Kasumi-1 (cell line): ENCODE measurements around the gene THPO.
"Not testable (repeated sequence)": the region's sequence is repeated elsewhere in the genome, so short reads cannot be mapped to it uniquely, and the experiment has no call there.

Experiments
- DNase-seq, 2 experiments: peaks; one replicate each; lab custom pipeline; 2025; lab: John Stamatoyannopoulos, UW

Gene THPO

DNA sequence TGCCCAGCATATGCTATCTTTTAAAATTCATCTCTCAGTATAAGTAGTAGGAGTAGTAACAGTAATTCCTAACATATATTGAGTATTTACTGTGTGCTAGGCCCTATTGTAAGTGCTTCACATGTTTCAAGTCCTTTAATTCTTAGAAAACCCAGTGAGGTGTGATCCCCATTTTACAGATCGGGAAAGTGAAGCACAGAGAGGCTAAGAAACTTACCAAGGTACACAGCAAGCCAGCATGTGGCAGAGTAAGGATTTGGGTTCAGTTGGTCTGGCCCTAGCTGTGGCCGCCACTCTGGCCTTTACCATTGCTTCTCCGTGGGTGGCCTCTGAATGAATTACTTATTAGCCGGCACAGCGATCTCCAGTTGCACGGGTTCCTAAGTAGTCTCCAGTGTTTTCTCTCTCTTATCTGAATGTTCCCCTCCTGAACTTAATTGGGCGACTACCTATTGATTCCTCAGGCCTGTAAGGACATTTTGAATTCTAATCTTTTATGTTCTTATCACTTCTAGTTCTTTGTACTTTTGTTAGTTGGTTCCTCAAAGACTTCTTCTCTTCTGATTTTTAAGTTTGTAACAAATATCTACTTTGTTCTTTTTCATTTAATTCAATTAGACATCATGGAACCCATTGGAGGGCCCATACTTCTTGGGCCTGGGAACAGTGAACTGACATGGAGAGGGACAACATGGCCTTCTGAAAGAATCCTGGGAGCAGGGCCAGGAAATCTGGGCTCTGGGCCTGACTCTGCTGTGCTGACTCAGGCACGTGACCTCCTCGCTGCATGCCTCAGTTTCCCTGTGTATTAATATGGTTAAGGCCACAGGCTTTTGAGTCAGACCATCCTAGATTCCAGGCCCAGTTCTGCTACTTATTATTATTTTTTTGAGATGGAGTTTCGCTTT lies 28.2 kb downstream of the THPO start:
- no peak for DNase-seq

DNA sequence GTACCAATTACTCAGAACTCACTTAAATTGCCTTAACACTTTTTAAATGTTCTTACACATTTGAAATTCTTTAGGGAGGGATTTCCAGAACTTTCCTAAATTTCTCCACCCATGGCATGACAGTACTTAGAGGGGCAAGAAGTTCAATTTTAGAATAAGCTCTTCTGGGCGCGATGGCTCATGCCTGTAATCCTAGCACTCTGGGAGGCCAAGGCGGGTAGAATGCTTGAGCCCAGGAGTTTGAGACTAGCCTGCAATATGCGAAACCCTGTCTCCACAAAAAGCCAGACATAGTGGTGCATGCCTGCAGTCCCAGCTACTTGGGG lies 30.0 kb downstream of the THPO start:
- no peak for DNase-seq

DNA sequence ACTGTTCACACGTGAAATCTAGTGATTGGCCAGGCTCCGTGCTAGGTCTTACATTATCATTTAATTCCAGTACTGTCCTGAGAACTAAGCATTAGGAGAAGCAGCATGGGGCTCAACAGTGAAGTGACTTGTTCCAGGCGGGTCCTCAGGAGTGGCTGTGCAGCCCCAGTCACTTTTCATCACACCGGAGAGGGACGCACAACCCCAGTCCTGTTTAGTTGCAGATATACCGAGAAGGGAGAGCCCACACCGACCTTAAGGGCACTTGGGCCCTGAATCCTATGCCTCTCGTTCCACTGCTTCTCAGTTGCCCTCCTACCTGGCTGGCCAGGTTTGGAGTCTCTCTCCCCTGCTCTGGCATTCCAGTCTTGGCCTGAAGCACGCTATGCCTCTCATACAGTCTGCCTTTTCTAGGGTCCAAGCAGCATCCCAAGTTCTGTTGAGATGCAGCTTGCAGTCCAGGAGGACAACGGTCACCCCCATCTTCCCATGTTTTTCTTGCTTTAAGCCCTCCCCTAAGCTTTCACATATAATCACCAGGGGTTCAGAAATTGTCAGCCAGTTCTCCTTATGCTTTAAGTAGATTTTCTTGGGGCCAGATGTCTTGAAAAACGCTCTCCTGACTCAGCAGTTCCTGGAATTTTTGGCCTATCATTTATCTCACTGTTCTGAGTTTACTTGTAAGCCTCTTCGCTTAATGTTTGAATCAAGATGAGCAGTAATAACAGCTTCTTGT lies 30.5 kb downstream of the THPO start:
- no peak for DNase-seq

DNA sequence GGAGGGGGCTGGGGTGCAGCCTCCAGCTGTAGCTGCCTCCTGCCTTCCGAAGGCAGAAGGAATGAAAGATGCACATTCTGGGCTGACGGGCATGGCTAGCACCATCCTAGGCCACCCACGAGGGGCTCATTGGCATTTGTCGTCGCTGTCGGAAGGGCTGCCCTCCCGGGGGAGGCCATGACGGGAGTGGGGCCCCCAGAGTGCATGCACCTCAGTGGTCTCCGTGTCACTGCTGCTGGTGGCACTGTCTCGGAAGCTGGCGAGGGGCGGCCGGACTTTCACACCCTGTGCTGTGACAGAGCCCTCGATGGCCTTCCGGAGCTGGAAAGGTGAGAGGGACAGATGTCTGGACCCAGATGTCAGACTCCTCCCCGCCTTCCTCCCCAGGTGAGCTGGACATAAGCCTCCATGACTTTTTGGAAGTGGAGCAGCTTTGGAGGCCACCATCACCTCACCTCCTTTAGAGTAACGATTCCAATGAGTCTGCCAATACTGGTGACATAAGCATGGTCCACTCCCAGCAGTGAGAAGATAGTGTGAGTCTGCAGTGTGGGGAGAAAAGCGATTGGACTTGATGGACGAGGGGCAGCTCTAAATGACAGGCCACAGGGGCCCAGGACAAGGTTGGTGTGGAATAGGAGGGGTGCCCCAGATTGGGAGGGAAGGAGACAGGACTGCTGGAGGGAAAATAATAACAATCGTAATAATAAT lies 31.4 kb downstream of the THPO start:
- DNase-seq = no peak

DNA sequence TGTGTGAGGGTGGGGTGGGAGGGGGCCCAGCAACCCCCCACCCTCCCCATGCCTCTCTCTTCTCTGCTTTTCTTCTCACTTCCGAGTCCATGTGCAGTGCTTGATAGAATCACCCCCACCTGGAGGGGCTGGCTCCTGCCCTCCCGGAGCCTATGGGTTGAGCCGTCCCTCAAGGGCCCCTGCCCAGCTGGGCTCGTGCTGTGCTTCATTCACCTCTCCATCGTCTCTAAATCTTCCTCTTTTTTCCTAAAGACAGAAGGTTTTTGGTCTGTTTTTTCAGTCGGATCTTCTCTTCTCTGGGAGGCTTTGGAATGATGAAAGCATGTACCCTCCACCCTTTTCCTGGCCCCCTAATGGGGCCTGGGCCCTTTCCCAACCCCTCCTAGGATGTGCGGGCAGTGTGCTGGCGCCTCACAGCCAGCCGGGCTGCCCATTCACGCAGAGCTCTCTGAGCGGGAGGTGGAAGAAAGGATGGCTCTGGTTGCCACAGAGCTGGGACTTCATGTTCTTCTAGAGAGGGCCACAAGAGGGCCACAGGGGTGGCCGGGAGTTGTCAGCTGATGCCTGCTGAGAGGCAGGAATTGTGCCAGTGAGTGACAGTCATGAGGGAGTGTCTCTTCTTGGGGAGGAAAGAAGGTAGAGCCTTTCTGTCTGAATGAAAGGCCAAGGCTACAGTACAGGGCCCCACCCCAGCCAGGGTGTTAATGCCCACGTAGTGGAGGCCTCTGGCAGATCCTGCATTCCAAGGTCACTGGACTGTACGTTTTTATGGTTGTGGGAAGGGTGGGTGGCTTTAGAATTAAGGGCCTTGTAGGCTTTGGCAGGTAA lies 32.5 kb downstream of the THPO start:
- peak; percentile 85 to 88 for DNase-seq

DNA sequence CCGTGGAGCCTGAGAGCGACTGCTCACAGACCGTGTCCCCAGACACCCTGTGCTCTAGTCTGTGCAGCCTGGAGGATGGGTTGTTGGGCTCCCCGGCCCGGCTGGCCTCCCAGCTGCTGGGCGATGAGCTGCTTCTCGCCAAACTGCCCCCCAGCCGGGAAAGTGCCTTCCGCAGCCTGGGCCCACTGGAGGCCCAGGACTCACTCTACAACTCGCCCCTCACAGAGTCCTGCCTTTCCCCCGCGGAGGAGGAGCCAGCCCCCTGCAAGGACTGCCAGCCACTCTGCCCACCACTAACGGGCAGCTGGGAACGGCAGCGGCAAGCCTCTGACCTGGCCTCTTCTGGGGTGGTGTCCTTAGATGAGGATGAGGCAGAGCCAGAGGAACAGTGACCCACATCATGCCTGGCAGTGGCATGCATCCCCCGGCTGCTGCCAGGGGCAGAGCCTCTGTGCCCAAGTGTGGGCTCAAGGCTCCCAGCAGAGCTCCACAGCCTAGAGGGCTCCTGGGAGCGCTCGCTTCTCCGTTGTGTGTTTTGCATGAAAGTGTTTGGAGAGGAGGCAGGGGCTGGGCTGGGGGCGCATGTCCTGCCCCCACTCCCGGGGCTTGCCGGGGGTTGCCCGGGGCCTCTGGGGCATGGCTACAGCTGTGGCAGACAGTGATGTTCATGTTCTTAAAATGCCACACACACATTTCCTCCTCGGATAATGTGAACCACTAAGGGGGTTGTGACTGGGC lies 33.3 kb downstream of the THPO start:
- no peak for DNase-seq

DNA sequence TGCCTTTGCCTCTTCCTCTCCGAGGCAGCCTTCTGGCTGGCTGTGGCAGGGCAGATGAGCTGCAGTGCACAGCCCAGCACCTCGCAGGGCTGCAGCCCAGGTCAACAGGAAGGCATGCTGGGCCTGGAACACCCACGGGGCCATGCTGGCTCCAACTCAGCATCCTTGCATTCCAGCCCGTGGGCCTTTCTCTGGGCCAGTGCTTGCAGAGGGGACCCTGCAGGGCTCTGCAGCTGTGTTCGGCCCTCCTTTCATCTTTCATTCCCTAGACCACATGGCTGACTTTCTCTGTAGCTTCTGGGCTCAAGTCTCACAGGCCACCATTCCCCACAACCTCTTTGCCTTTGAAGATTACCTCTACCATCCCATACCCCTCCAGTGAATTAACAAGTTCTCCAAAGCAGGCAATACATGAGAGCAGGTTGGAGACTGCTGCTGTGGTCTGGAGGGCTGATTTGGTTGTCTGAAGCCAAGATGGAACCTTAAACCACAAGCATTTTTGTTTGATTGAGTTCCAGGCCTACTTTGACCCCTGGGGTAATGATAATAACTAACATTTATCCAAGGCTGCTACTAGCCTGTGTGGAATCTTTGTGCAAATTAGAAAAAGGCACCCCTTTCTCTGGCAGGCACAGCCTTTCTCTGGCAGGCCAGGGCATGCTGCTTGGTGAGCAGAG lies 34.7 kb downstream of the THPO start:
- no peak for DNase-seq

DNA sequence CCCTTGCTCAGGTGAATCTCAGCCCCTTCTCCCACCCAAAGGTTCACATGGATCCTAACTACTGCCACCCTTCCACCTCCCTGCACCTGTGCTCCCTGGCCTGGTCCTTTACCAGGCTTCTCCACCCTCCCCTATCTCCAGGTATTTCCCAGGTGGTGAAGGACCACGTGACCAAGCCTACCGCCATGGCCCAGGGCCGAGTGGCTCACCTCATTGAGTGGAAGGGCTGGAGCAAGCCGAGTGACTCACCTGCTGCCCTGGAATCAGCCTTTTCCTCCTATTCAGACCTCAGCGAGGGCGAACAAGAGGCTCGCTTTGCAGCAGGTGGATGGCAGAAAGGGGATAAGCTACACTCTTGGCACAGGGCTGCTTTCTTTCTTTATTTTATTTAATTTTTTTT lies 36.1 kb downstream of the THPO start:
- DNase-seq = no peak

DNA sequence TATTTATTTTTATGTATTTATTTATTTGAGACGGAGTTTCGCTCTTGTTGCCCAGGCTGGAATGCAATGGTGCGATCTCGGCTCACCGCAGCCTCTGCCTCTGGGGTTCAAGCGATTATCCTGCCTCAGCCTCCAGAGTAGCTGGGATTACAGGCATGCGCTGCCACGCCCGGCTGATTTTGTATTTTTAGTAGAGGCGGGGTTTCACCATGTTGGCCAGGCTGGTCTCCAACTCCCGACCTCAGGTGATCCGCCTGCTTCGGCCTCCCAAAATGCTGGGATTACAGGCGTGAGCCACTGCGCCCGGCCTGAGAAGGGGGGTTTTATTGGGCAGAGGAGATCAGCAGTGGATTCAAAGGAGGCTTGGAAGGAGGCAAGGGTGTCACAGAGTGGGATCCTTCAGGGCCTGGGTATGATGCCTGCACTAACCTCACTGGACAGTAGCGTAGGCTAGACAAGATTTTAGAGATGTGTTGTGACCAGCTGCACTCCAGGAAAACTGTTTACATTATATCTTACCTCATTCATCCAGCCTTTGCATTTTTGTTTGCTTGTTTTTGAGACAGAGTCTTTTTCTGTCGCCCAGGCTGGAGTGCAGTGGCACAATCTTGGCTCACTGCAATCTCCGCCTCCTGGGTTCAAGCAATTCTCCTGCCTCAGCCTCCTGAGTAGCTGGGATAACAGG lies 38.4 kb downstream of the THPO start:
- not testable (repeated sequence) for DNase-seq

DNA sequence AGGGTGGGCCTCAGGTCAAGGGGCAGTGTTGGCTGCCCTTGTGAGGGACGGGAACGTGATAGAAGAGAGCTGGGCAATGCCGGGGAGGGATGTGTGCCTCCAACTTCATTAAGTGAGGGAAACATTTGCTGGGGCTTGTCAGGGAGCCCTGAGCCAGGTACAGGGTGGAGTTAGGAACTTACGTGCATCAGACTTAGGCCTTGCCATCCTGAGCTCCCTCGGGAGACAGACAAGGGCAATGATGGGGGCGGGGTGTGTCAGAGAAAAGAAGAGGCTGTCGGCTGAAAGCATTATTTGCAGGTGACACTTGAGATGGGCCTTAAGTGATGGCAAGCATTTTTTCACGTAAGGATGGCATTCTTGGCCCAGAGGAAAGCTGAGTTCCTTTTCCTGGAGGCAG lies 39.0 kb downstream of the THPO start:
- DNase-seq = no peak

DNA sequence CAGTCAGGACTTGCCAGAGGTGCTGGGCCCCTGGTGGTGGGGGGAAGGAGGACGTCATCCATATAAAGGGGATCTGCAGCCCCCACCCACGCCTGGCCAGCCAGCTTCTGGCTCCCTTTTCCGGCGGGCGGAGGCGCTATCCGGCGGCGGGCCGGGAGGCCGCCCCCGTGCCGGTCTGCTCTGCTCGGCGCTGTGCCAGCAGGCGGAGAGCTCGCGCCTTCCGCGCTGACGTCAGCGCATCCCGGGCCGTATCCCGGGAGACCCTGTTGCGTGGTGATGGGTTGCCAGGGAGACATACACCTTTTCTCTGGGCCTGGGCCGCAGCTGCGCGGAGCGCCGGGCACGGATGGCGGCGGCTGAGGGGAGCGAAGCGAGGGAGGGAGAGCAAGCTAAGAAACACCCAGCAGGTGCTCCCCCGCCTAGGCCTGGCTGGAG lies 39.5 kb downstream of the THPO start:
- no peak for DNase-seq

DNA sequence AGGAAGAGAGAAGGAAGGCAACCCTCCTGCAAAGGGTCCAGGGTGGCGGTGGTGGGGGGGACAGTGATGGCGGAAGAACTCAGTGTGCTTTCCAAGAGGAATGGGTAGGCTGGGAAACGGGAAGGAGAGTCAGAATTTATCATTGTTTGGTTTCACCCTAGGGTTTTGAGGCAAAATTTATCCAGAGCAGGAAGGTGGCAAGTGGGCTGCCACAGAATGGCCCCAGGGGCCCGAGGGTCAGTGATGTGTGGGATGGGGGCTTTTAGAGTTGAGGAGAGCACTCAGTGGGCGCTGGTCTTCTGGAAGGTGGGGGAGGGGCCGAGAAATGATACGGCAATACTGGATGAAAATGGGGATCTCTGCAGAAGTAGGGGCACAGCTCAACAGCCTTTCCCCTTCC lies 40.0 kb downstream of the THPO start:
- no peak for DNase-seq

DNA sequence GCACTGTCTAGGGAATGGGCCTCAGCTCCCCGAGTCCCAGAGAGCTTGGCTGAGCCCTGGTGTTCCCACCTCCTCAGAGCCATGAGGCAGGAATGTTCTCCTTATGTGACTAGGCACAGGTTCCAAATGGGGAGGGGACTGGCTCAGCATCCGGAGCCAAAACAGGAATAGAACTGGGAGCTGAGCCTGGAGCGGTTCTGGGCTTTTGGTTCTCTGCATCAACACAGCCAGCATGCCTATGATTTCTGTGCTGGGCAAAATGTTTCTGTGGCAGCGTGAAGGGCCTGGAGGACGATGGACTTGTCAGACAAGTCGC lies 40.6 kb downstream of the THPO start, which contains the start of gene FAM131A:
TSS of gene FAM131A (plus strand) at position 202 of the 316 bp plus-strand sequence. CDS start at position 233, 31 bp downstream.
- DNase-seq = no peak

DNA sequence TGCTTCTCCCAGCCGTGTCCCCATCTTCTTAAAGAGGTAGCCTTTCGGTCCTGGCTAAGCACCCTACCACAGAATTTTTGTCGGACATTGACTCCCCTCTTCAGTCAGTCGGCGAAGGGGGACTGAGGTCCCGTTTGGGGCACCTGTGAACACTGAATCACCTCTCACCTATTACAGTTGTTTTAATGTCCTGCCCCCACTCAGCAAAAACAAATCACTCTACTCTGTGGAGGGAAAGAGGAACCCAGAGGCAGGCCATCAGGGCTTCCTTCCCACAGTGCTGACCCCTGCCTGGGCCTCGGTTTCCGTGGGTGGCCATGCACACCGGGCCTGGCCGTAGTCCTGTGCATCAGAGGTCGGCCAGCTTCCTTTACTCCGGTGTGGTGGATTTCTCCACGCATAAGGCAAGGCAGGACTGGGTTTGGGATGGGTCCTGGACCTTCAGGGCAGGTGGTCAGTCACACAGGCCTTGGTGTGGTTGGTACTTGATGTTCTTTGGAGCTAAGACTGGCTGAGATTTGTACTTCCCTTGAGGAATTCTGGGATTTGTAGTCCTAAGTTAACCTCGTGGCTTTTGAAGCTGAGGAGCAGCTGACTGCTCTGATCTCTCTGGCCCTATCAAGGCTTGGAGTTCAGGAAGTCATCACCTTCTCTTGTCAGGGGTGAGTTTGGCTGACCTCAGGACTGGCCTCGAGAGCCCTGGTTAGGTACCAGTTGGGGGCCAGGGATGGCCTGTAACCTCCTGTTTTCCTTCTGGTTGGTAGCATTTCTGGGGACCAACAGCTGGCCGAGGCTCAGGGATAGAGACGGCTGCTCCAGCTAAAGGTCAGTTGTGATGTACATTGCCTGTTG lies 41.2 kb downstream of the THPO start:
- DNase-seq = peak; percentile 11 to 34

DNA sequence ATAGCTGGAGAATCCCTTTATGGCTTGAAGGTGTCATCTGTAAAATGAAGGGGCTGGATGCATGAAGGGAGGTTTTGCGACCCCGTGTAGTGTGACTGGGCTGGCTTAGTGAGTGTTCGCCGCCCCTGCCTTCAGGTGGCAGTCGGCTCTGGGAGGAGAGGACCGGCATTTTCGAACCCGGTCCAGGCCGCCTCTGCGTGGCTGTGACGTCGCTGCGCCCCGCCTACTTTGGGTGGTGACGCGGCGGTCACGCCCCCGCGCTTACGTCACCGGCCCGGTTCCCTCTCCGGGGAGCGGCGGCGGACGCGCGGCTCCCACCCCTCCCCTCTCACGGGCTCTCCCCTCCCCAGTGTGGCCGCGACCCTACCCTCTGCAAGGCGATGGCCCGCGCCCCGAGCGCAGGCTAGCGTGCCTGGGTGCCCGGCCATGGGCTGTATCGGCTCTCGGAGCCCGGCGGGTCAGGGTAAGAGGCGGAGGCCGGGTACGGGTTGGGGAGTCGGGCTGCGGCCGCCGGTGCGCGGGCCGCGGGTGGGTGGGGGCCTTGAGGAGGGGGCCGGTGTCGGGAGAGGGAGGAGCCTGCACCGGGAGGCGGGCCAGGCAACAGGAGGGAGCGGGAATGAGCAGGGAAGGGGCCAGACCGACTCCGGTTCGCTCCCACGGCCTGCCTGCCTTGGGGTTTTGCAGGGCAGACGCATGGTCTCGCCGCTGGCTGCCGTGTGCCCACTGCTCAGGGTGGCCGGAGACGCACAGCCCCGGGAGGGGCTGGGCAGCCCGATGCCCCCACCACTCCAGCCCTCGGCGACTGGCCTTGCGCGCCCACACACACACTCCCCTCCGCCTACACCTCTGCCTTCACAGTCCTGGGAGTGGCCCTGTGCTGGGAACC lies 42.1 kb downstream of the THPO start:
- DNase-seq = peak; percentile 45 to 48

DNA sequence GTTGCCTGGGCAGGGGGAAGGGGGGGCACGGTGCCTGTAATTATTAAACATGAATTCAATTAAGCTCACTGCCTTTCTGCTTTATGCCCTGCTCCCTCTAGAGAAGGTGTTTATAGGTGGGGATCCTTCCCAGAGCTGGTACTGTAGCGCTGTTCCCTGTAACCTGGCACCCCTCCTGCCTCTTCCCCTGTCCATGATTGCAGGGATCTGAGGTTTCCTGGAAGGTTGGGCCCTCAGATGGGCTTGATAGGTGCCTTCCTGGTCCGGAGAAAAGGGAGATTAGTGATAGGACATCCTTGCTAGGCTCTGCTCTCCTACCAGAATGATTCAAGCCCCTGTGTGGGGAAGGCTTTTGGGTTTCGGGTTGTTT lies 42.7 kb downstream of the THPO start:
- DNase-seq = no peak

DNA sequence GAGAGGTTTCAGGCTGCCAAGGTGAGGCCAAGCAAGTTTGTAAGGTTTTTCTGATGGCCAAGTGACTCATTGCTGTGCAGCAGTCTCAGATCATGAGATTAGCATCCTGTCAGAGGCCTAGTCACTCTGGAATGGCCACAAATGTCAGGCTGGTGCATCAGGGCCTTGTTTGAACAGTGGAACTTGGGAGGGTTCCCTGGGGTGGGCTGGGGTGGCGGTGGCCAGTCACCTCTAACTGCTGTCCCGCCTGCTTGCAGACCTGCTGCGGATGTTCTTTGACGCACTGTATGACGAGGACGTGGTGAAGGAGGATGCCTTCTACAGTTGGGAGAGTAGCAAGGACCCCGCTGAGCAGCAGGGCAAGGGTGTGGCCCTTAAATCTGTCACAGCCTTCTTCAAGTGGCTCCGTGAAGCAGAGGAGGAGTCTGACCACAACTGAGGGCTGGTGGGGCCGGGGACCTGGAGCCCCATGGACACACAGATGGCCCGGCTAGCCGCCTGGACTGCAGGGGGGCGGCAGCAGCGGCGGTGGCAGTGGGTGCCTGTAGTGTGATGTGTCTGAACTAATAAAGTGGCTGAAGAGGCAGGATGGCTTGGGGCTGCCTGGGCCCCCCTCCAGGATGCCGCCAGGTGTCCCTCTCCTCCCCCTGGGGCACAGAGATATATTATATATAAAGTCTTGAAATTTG lies 43.4 kb downstream of the THPO start:
- no peak for DNase-seq

DNA sequence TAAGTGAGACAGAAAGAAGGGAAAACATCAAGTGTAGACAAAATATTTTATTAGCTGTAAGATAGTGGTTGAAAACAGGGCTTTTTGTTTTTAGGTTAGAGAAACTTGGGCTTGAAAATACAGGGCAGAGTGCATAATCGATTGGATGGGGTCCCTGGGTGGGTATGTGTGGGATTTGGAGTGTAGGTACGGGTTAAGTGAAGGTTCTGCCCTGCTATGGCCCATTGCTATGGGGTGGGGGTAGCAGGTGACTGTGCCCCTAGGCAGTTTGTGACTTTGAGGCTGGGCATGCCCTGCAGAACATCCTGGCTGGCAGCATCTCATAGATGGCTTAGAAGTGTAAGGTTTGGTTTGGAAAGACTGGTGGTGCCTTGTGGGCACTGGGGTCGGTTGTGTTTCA lies 44.3 kb downstream of the THPO start:
- no peak for DNase-seq
